H1 (cell line): Measurements from ENCODE around the gene BCAS3. TPM values are rescaled to one million over a fixed set of nuclear protein-coding genes. Genes with fewer than 3 reads are reported as not detected.

Experiments used
- CTCF ChIA-PET: fragments of 300-600 bp; sonication (Branson Sonifier 250); formaldehyde crosslinking; loops from one replicate; lab custom pipeline; 2021; ENCODE audit not compliant: partially characterized antibody; lab: Charles Lee
- POLR2A ChIA-PET: fragments of 300-600 bp; sonication (Branson Sonifier 250); formaldehyde crosslinking; loops from one replicate; lab custom pipeline; 2021; ENCODE audit warnings: inconsistent platforms; ENCODE audit not compliant: partially characterized antibody; lab: Charles Lee
- DNase-seq, 2 experiments: peaks; one replicate each; pipeline versions ENCODE4 v3.0.0 to v3.0.0-alpha.2; 2010 to 2022; ENCODE audit warnings: low spot score in 2 of 2, low read depth in 1 of 2, mixed read lengths in 1 of 2
- FAIRE-seq: peaks from 2 replicates; lab custom pipeline; 2011; peaks lifted over from hg19 to GRCh38; lab: Jason Lieb, UNC
- H2AFZ ChIP-seq: 2 replicates; pipeline ENCODE4 v1.8.1; 2012; ENCODE audit warnings: low read length, inconsistent platforms
- H2AK5ac ChIP-seq: 2 replicates; pipeline ENCODE4 v1.6.1; 2013; ENCODE audit warnings: low read depth, low read length
- H2BK120ac ChIP-seq: replicated peaks from 2 replicates; pipeline ENCODE3; 2013; ENCODE audit warnings: low read depth, low read length, inconsistent platforms
- H2BK12ac ChIP-seq: 2 replicates; pipeline ENCODE4 v1.6.1; 2013; ENCODE audit warnings: low read depth, low read length
- H2BK15ac ChIP-seq: 2 replicates; pipeline ENCODE4 v1.6.1; 2013; ENCODE audit warnings: low read length
- H2BK20ac ChIP-seq: 2 replicates; pipeline ENCODE4 v1.6.1; 2013; ENCODE audit warnings: low read length
- H2BK5ac ChIP-seq: 2 replicates; pipeline ENCODE4 v1.6.1; 2013; ENCODE audit warnings: low read depth, low read length
- H3K14ac ChIP-seq: 2 replicates; pipeline ENCODE4 v1.6.1; 2013; ENCODE audit warnings: inconsistent platforms; ENCODE audit not compliant: insufficient read length
- H3K18ac ChIP-seq: 2 replicates; pipeline ENCODE4 v1.6.1; 2013; ENCODE audit warnings: low read length; ENCODE audit errors: extremely low read depth
- H3K23ac ChIP-seq: 2 replicates; pipeline ENCODE4 v1.6.1; 2013; ENCODE audit warnings: inconsistent platforms; ENCODE audit not compliant: insufficient read length
- H3K23me2 ChIP-seq: 2 replicates; pipeline ENCODE4 v1.6.1; 2013; ENCODE audit warnings: low read depth, low read length
- H3K27ac ChIP-seq: 2 replicates; pipeline ENCODE4 v1.6.1; 2011; ENCODE audit warnings: low read depth, low read length, inconsistent platforms
- H3K27me3 ChIP-seq, 4 experiments: replicated peaks in 1 of 4; 1 replicate in 1 of 4; 2 replicates in 3 of 4; pipeline versions ENCODE4 v1.6.1 to v1.8.1; 2011 to 2013; ENCODE audit warnings: low read length in 3 of 4, mild to moderate bottlenecking in 3 of 4, inconsistent platforms in 2 of 4, mixed read lengths in 2 of 4, moderate library complexity in 1 of 4; ENCODE audit not compliant: control insufficient read depth in 3 of 4, insufficient read depth in 3 of 4; ENCODE audit errors: extremely low read depth in 1 of 4
- H3K36me3 ChIP-seq, 4 experiments: 2 replicates each; pipeline versions ENCODE4 v1.6.1 to v1.8.1; 2011 to 2013; ENCODE audit warnings: mild to moderate bottlenecking in 4 of 4, low read length in 3 of 4, moderate library complexity in 2 of 4, control low read depth in 1 of 4, inconsistent platforms in 1 of 4; ENCODE audit not compliant: insufficient read depth in 4 of 4, control insufficient read depth in 2 of 4
- H3K4ac ChIP-seq: replicated peaks from 2 replicates; pipeline ENCODE3; 2013; ENCODE audit warnings: low read length, low read depth, mixed read lengths, inconsistent platforms; ENCODE audit not compliant: insufficient read length
- H3K4me1 ChIP-seq, 4 experiments: replicated peaks in 1 of 4; 1 replicate in 1 of 4; 2 replicates in 3 of 4; pipeline versions ENCODE4 v1.6.1 to v1.8.1; 2011 to 2013; ENCODE audit warnings: low read length in 3 of 4, inconsistent platforms in 2 of 4, mixed read lengths in 1 of 4; ENCODE audit not compliant: insufficient read depth in 4 of 4, control insufficient read depth in 3 of 4
- H3K4me2 ChIP-seq, 2 experiments: 2 replicates each; pipeline versions ENCODE4 v1.6.1 to v1.8.1; 2011 to 2013; ENCODE audit warnings: low read depth in 2 of 2, low read length in 2 of 2, control low read depth in 1 of 2, inconsistent platforms in 1 of 2, mild to moderate bottlenecking in 1 of 2; ENCODE audit not compliant: insufficient read depth in 1 of 2
- H3K4me3 ChIP-seq, 4 experiments: fragments of 200-600, 300-600 bp in 1 of 4; sonication (generic), shearing (Covaris generic), sonication (Bioruptor Twin) in 1 of 4; 2 replicates each; pipeline versions ENCODE4 v1.5.1 to v1.8.1; 2011 to 2016; ENCODE audit warnings: low read length in 4 of 4, low read depth in 3 of 4, control low read depth in 2 of 4, inconsistent platforms in 2 of 4, mild to moderate bottlenecking in 2 of 4, mixed read lengths in 1 of 4, moderate library complexity in 1 of 4; ENCODE audit not compliant: insufficient read depth in 2 of 4; ENCODE audit errors: extremely low read depth in 1 of 4
- H3K56ac ChIP-seq: replicated peaks from 2 replicates; pipeline ENCODE3; 2013; ENCODE audit warnings: low read depth, mild to moderate bottlenecking, mixed read lengths, low read length, inconsistent platforms; ENCODE audit not compliant: insufficient read length
- H3K79me1 ChIP-seq: 2 replicates; pipeline ENCODE4 v1.6.1; 2013; ENCODE audit warnings: low read depth, low read length, control low read depth
- H3K79me2 ChIP-seq, 2 experiments: 2 replicates each; pipeline versions ENCODE4 v1.6.1 to v1.8.1; 2012 to 2013; ENCODE audit warnings: low read length in 2 of 2, mild to moderate bottlenecking in 2 of 2, inconsistent platforms in 1 of 2; ENCODE audit not compliant: insufficient read depth in 2 of 2, control insufficient read depth in 1 of 2
- H3K9ac ChIP-seq, 4 experiments: replicated peaks in 1 of 4; 1 replicate in 1 of 4; 2 replicates in 3 of 4; pipeline versions ENCODE4 v1.6.1 to v1.8.1; 2011 to 2013; ENCODE audit warnings: low read depth in 3 of 4, low read length in 3 of 4, control low read depth in 2 of 4, mild to moderate bottlenecking in 2 of 4, moderate library complexity in 2 of 4, inconsistent platforms in 1 of 4; ENCODE audit errors: extremely low read depth in 1 of 4
- H3K9me3 ChIP-seq, 2 experiments: 2 replicates each; pipeline versions ENCODE4 v1.6.1 to v1.8.1; 2012 to 2013; ENCODE audit warnings: mild to moderate bottlenecking in 2 of 2, moderate library complexity in 2 of 2, control low read depth in 1 of 2, inconsistent platforms in 1 of 2, low read depth in 1 of 2, low read length in 1 of 2, mixed read lengths in 1 of 2; ENCODE audit not compliant: insufficient read depth in 2 of 2
- H4K20me1 ChIP-seq, 2 experiments: replicated peaks in 1 of 2; 2 replicates each; pipeline versions ENCODE3 to v1.8.1; 2011 to 2013; ENCODE audit warnings: inconsistent platforms in 2 of 2, low read length in 2 of 2, mild to moderate bottlenecking in 1 of 2; ENCODE audit not compliant: insufficient read depth in 2 of 2, control insufficient read depth in 1 of 2
- H4K5ac ChIP-seq: 2 replicates; pipeline ENCODE4 v1.6.1; 2013; ENCODE audit warnings: low read length, low read depth, mixed read lengths, inconsistent platforms; ENCODE audit not compliant: insufficient read length
- H4K8ac ChIP-seq: 2 replicates; pipeline ENCODE4 v1.8.0; 2013; ENCODE audit warnings: mild to moderate bottlenecking, moderate library complexity, low read length, inconsistent platforms; ENCODE audit not compliant: insufficient read depth; ENCODE audit errors: extremely low read depth
- H4K91ac ChIP-seq: replicated peaks from 2 replicates; pipeline ENCODE3; 2013; ENCODE audit warnings: low read length, mixed read lengths, inconsistent platforms; ENCODE audit not compliant: insufficient read length
- CBX5 ChIP-seq: fragments of 300-800, 300-1000 bp; sonication (generic); IDR thresholded peaks from 2 replicates; pipeline ENCODE4 v1.7.1; 2016; ENCODE audit warnings: antibody characterized with exemption, low read length, low read depth
- MAX ChIP-seq: IDR thresholded peaks from 2 replicates; pipeline ENCODE4 v1.6.1; 2012; ENCODE audit warnings: inconsistent platforms
- WGBS, 2 experiments: shearing (Covaris generic) in 1 of 2; methylation state at CpG; one replicate each; pipeline versions ENCODE4 v1.1.6 to v1.1.7; 2013 to 2015; ENCODE audit warnings: low lambda C conversion rate in 2 of 2, mixed read lengths in 2 of 2, inconsistent platforms in 1 of 2, low coverage in 1 of 2, missing lambda C conversion rate in 1 of 2; ENCODE audit not compliant: insufficient replicate concordance in 2 of 2, insufficient coverage in 1 of 2, insufficient read length in 1 of 2; ENCODE audit errors: extremely low coverage in 1 of 2, missing lambda C conversion rate in 1 of 2; 5-methylcytosine and 5-hydroxymethylcytosine counted together
- polyA plus RNA-seq, 7 experiments: library from polyadenylated mRNA; depleted of rRNA in 3 of 7; stranded (reverse) in 5 of 7; unstranded in 2 of 7; fragments of >200 nt in 5 of 7; fragments of 200-250 nt in 2 of 7; gene quantifications; 1 replicate in 5 of 7; 2 replicates in 1 of 7; 4 replicates in 1 of 7; pipeline versions ENCODE4 v1.2.1 to v1.2.3, GENCODE V29; 2011 to 2013; ENCODE audit warnings: missing spikeins in 2 of 7, mixed read lengths in 2 of 7
- total RNA-seq: library from RNA; stranded (reverse); fragmentation: NEBNext Ultra II Directional; extraction: Animal tissue kit (Norgen Biotek cat#: 25700); gene quantifications from 2 replicates; pipeline ENCODE4 v1.2.1, GENCODE V29; 2021

The BCAS3 gene
- total and polyA plus RNA-seq, 2 of the 8 experiments (the other 6 are each of a cell fraction or from before 2014, with no cell fraction given), result 9.9 to 13.3 TPM

GRCh38 chr17:61362396-61362795, 684.7 kb downstream of the BCAS3 start:
- Histone ChIP-seq H3K14ac (no peak overlapping the region), H3K56ac (no peak overlapping the region), H3K9ac (no peak overlapping the region), H3K9me3 (no peaks in the 10 kb centered on the region), H2BK12ac (no peak overlapping the region), H3K27ac (no peak overlapping the region), H3K36me3 (no peaks in the 10 kb centered on the region), H3K23ac (no peak overlapping the region), H2BK5ac (no peak overlapping the region), H3K79me1 (no peaks in the 10 kb centered on the region), H3K4me2 (no peak overlapping the region), H3K18ac (no peak overlapping the region), H3K27me3 (no peaks in the 10 kb centered on the region), H2BK120ac (no peak overlapping the region), H2AK5ac (no peak overlapping the region), H2AFZ (no peak overlapping the region), H2BK15ac (no peak overlapping the region), H3K4me1 (0 out of 7 replicates have a peak, but pooled peaks cover 0 to 2% (median 0%) of the 10 kb centered on the region in 4 experiments), H4K20me1 (peaks cover 0 to 2% of the 10 kb centered on the region in 2 experiments), H3K23me2 (no peaks in the 10 kb centered on the region), H4K5ac (no peak overlapping the region), H2BK20ac (no peak overlapping the region), H3K79me2 (no peaks in the 10 kb centered on the region), H4K91ac (no peak overlapping the region), H3K4me3 (no peak overlapping the region), H4K8ac (no peak overlapping the region), H3K4ac (no peak overlapping the region)
- peak; percentile 49 for TF ChIP-seq MAX
- no peak for TF ChIP-seq CBX5
- 80% methylated on average over 5 of the region's 5 CpGs; no CpG with 5 or more reads in 1 of the 2 experiments for WGBS, 2 experiments
- FAIRE-seq (no peak), DNase-seq (no peak)
- CTCF ChIA-PET, result interaction anchor here (1.3 to 2.6 kb wide), 6 partner anchors 10 to 359 kb away, joined by 3 to 8 read pairs (median 4); no protein-coding TSS in a partner anchor
- POLR2A ChIA-PET, result interaction anchor here (0.8 kb wide), 1 partner anchor 10 kb away, joined by 3 read pairs; no protein-coding TSS in a partner anchor
